ENCODE measurements around the gene SLC6A18.

DNA sequence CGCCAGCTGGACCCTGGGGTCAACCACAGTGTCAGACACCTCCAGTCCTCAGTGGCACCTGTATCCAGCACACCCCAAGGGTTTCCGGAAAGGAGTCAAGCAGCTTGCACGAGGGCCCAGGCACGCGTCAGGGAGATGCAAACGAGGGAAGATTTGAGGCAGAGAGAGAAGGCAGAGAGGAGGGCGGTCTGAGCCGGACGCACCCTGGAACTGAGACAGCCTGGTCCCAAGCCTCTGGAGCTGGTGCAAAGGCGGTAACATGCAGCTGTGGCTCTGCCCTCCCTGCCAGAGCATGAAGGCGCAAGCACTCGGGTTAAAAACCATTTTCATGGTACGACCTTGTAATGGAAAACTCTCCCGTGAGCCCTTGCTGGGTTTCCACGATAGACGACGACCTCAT, 32.2 kb downstream of the SLC6A18 start:
- TF ChIP-seq RCOR1 (IDR thresholded peaks at IDR 0.05; ENCODE audit: low read length) (no peak), RFX5 (IDR thresholded peaks at IDR 0.05; ENCODE audit: low read length) (no peak), POLR2AphosphoS5 (IDR thresholded peaks at IDR 0.05; ENCODE audit: low read depth, low read length) (no peak), EP300 (IDR thresholded peaks at IDR 0.05; ENCODE audit: borderline replicate concordance in 1 of 2, low read depth in 1 of 2, low read length in 1 of 2) (no peak), SMC3 (IDR thresholded peaks at IDR 0.05; ENCODE audit: low read depth, low read length) (no peak), MXI1 (IDR thresholded peaks at IDR 0.05; ENCODE audit: low read depth, low read length) (no peak)
- TF ChIP-seq, protein P1, sequence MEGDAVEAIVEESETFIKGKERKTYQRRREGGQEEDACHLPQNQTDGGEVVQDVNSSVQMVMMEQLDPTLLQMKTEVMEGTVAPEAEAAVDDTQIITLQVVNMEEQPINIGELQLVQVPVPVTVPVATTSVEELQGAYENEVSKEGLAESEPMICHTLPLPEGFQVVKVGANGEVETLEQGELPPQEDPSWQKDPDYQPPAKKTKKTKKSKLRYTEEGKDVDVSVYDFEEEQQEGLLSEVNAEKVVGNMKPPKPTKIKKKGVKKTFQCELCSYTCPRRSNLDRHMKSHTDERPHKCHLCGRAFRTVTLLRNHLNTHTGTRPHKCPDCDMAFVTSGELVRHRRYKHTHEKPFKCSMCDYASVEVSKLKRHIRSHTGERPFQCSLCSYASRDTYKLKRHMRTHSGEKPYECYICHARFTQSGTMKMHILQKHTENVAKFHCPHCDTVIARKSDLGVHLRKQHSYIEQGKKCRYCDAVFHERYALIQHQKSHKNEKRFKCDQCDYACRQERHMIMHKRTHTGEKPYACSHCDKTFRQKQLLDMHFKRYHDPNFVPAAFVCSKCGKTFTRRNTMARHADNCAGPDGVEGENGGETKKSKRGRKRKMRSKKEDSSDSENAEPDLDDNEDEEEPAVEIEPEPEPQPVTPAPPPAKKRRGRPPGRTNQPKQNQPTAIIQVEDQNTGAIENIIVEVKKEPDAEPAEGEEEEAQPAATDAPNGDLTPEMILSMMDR (IDR thresholded peaks at IDR 0.05): no peak
- TF ChIP-seq, protein P2, sequence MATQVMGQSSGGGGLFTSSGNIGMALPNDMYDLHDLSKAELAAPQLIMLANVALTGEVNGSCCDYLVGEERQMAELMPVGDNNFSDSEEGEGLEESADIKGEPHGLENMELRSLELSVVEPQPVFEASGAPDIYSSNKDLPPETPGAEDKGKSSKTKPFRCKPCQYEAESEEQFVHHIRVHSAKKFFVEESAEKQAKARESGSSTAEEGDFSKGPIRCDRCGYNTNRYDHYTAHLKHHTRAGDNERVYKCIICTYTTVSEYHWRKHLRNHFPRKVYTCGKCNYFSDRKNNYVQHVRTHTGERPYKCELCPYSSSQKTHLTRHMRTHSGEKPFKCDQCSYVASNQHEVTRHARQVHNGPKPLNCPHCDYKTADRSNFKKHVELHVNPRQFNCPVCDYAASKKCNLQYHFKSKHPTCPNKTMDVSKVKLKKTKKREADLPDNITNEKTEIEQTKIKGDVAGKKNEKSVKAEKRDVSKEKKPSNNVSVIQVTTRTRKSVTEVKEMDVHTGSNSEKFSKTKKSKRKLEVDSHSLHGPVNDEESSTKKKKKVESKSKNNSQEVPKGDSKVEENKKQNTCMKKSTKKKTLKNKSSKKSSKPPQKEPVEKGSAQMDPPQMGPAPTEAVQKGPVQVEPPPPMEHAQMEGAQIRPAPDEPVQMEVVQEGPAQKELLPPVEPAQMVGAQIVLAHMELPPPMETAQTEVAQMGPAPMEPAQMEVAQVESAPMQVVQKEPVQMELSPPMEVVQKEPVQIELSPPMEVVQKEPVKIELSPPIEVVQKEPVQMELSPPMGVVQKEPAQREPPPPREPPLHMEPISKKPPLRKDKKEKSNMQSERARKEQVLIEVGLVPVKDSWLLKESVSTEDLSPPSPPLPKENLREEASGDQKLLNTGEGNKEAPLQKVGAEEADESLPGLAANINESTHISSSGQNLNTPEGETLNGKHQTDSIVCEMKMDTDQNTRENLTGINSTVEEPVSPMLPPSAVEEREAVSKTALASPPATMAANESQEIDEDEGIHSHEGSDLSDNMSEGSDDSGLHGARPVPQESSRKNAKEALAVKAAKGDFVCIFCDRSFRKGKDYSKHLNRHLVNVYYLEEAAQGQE (IDR thresholded peaks at IDR 0.05; ENCODE audit: low read depth, low read length): no peak

Data from SK-N-SH (cell line).